Natural killer cell (primary cell): ENCODE measurements around the gene TRIM60. TPM values are rescaled to one million over a fixed set of nuclear protein-coding genes. Genes with fewer than 3 reads are reported as not detected.

ENCODE experiments used
- ATAC-seq, 3 donors: fragments of 150-1000 bp in 2 of 3; fragments of 200-7000 bp in 1 of 3; cut with Tn5 transposase; 1 replicate in 1 of 3; 2 replicates in 2 of 3; pipeline ENCODE4 v1.10.0; 2021; ENCODE audit warnings: mild to moderate bottlenecking in 2 of 3, moderate library complexity in 2 of 3
- DNase-seq, 2 donors: peaks; one replicate each; pipeline versions ENCODE4 v3.0.0 to v3.0.0-alpha.2; 2013 to 2021; ENCODE audit warnings: mixed read lengths in 1 of 2
- H3K27ac ChIP-seq: one replicate; pipeline ENCODE4 v1.5.1; 2013; ENCODE audit warnings: mild to moderate bottlenecking, low read length
- H3K27me3 ChIP-seq: one replicate; pipeline ENCODE4 v1.6.1; 2013; ENCODE audit warnings: low read length; ENCODE audit not compliant: control insufficient read depth, insufficient read depth
- H3K36me3 ChIP-seq: one replicate; pipeline ENCODE4 v1.6.1; 2013; ENCODE audit warnings: low read length; ENCODE audit not compliant: control insufficient read depth, insufficient read depth
- H3K4me1 ChIP-seq: one replicate; pipeline ENCODE4 v1.6.1; 2013; ENCODE audit warnings: low read length; ENCODE audit not compliant: control insufficient read depth, insufficient read depth
- H3K4me3 ChIP-seq: one replicate; pipeline ENCODE4 v1.5.1; 2013; ENCODE audit warnings: low read length
- H3K9me3 ChIP-seq: one replicate; pipeline ENCODE4 v1.6.1; 2013; ENCODE audit warnings: low read length; ENCODE audit not compliant: control insufficient read depth, insufficient read depth
- H3K27ac Mint-ChIP-seq, 2 donors: one replicate each; pipeline ENCODE4 v1.8.0; 2022; ENCODE audit warnings: mild to moderate bottlenecking in 2 of 2, mixed read lengths in 2 of 2, moderate library complexity in 1 of 2
- H3K27me3 Mint-ChIP-seq, 2 donors: one replicate each; pipeline ENCODE4 v1.8.0; 2022; ENCODE audit warnings: low read depth in 2 of 2, mixed read lengths in 2 of 2
- H3K36me3 Mint-ChIP-seq: one replicate; pipeline ENCODE4 v1.8.0; 2022; ENCODE audit warnings: mixed read lengths
- H3K4me1 Mint-ChIP-seq, 2 donors: one replicate each; pipeline ENCODE4 v1.8.0; 2022; ENCODE audit warnings: mixed read lengths in 2 of 2
- H3K4me3 Mint-ChIP-seq: one replicate; pipeline ENCODE4 v1.8.0; 2022; ENCODE audit warnings: mild to moderate bottlenecking, moderate library complexity, mixed read lengths
- H3K9me3 Mint-ChIP-seq, 2 donors: one replicate each; pipeline ENCODE4 v1.8.0; 2022; ENCODE audit warnings: mixed read lengths in 2 of 2
- CTCF ChIP-seq: fragments of 200-600 bp; IDR thresholded peaks from one replicate; pipeline ENCODE4 v1.8.0; 2022; ENCODE audit warnings: antibody characterized with exemption
- WGBS: methylation state at CpG from one replicate; pipeline ENCODE4 v1.1.7; 2013; ENCODE audit warnings: missing lambda C conversion rate; ENCODE audit not compliant: insufficient coverage; 5-methylcytosine and 5-hydroxymethylcytosine counted together
- intact Hi-C: fragments of 100-400 bp; cut with micrococcal nuclease; formaldehyde crosslinking; loops from one replicate; pipeline ENCODE4 v1.14.2; 2022
- total RNA-seq, 4 donors: library from RNA; stranded (reverse); fragments of 120-200 nt in 1 of 4; gene quantifications; one replicate each; pipeline versions ENCODE4 v1.2.3 to v1.2.4, GENCODE V29; 2013 to 2022

Gene TRIM60
- total RNA-seq, 3 donors from 2014 or later (not counting 1 experiment from before 2014, with no cell fraction given) = not detected

GRCh38 chr4:165009493-165010227 lies 22.1 kb upstream of the TRIM60 start:
- Histone ChIP-seq H3K36me3 (no peaks in the 10 kb centered on the region), H3K27me3 (no peaks in the 10 kb centered on the region), H3K4me1 (no peaks in the 10 kb centered on the region), H3K4me3 (no peak overlapping the region), H3K27ac (no peak overlapping the region), H3K9me3 (no peaks in the 10 kb centered on the region)
- intact Hi-C loops = no loop called here
- Mint-ChIP-seq H3K36me3 (no peaks in the 10 kb centered on the region), H3K4me3 (no peak overlapping the region), H3K27ac (no peak overlapping the region), H3K27me3 (peaks cover 11 to 25% of the 10 kb centered on the region in 2 donors), H3K9me3 (no peaks in the 10 kb centered on the region), H3K4me1 (no peaks in the 10 kb centered on the region)
- 85% methylated on average over 5 of the region's 5 CpGs for WGBS
- peak in 1 of 2 donors; percentile 11 for DNase-seq
- no peak for ATAC-seq
- no peak for TF ChIP-seq CTCF

GRCh38 chr4:165010487-165010886 lies 21.3 kb upstream of the TRIM60 start:
- Mint-ChIP-seq H3K27ac (no peak overlapping the region), H3K4me3 (no peak overlapping the region), H3K36me3 (no peaks in the 10 kb centered on the region), H3K9me3 (no peaks in the 10 kb centered on the region), H3K27me3 (peaks cover 11 to 19% of the 10 kb centered on the region in 2 donors), H3K4me1 (no peaks in the 10 kb centered on the region)
- H3K4me1 ChIP-seq = no peaks in the 10 kb centered on the region
- H3K4me3 ChIP-seq = no peak overlapping the region
- no peak overlapping the region for H3K27ac ChIP-seq
- no peaks in the 10 kb centered on the region for H3K36me3 ChIP-seq
- no peaks in the 10 kb centered on the region for H3K9me3 ChIP-seq
- H3K27me3 ChIP-seq = no peaks in the 10 kb centered on the region
- DNase-seq (no peak), ATAC-seq (no peak)
- TF ChIP-seq CTCF = no peak
- intact Hi-C loops = no loop called here
- 78% methylated on average over 2 of the region's 2 CpGs for WGBS

DNA sequence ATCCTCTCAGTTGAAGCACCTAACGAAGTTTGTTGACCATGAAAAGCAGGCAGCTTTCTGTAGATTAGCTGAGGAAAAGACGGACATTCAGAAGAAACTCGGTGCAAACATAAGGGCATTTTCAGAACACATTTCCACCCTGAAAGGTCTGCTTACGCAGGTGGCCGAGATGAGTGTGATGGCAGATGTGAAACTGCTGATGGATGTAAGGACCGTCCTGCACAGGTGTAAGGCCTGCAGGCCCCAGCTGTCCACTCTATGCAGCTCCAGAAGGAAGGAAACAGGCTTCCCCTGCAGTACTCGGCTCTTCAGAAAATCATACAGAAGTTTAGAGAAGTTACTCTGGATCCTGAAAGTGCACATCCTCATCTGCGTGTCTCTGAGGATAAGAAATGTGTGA lies 20.8 kb upstream of the TRIM60 start:
- WGBS = 76% methylated on average over 8 of the region's 8 CpGs
- no peak for TF ChIP-seq CTCF
- H3K27me3 Mint-ChIP-seq = peaks cover 11 to 17% of the 10 kb centered on the region in 2 donors
- ATAC-seq (no peak), DNase-seq (no peak)
- no peaks in the 10 kb centered on the region for H3K4me1 ChIP-seq
- H3K4me3 Mint-ChIP-seq = no peak overlapping the region
- no peaks in the 10 kb centered on the region for H3K36me3 ChIP-seq
- no peaks in the 10 kb centered on the region for H3K27me3 ChIP-seq
- no peaks in the 10 kb centered on the region for H3K4me1 Mint-ChIP-seq
- no peak overlapping the region for H3K4me3 ChIP-seq
- H3K9me3 ChIP-seq = no peaks in the 10 kb centered on the region
- H3K36me3 Mint-ChIP-seq = no peaks in the 10 kb centered on the region
- no peak overlapping the region for H3K27ac ChIP-seq
- intact Hi-C loops = no loop called here
- H3K9me3 Mint-ChIP-seq = no peaks in the 10 kb centered on the region
- H3K27ac Mint-ChIP-seq = no peak overlapping the region

DNA sequence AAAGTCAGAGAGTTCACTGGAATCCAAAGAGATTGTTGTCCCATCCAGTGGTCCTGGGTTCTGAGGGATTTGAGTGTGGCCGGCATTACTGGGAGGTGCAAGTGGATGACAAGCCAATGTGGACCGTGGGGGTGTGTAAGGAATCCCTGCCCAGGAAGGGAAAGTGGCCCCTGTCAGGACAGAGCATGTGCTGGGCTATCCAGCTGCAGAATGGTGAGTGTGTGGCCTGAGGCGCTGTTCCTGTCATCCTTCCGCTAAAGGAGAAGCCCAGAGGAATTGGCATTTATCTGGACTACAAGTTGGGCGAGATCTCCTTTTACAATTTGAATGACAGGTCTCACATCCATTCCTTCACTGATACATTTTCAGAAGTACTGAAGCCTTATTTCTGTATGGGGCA lies 20.4 kb upstream of the TRIM60 start:
- Mint-ChIP-seq H3K4me3 (no peak overlapping the region), H3K36me3 (no peaks in the 10 kb centered on the region), H3K4me1 (no peaks in the 10 kb centered on the region), H3K27me3 (peaks cover 8 to 17% of the 10 kb centered on the region in 2 donors), H3K27ac (no peak overlapping the region), H3K9me3 (no peaks in the 10 kb centered on the region)
- 85% methylated on average over 5 of the region's 5 CpGs for WGBS
- ATAC-seq = no peak
- no peaks in the 10 kb centered on the region for H3K27me3 ChIP-seq
- TF ChIP-seq CTCF = no peak
- intact Hi-C loops = no loop called here
- H3K9me3 ChIP-seq = no peaks in the 10 kb centered on the region
- H3K36me3 ChIP-seq = no peaks in the 10 kb centered on the region
- H3K27ac ChIP-seq = no peak overlapping the region
- DNase-seq = no peak
- no peaks in the 10 kb centered on the region for H3K4me1 ChIP-seq
- no peak overlapping the region for H3K4me3 ChIP-seq
